ENCODE data around the gene RFLNA. TPM values are rescaled to one million over a fixed set of nuclear protein-coding genes. Genes with fewer than 3 reads are reported as not detected.

The RFLNA gene
- total RNA-seq, 4 donors from 2014 or later = 3.9 to 13.7 TPM; not detected in 2

GRCh38 chr12:124323771-124324530 lies 29.1 kb downstream of the RFLNA start:
- no peaks in the 10 kb centered on the region for H3K36me3 ChIP-seq
- H3K27ac ChIP-seq = no peak overlapping the region
- intact Hi-C loops (cut with DNase I; ENCODE audit: low total_unique reads) = no loop called here

GRCh38 chr12:124324803-124325705 lies 30.2 kb downstream of the RFLNA start:
- Histone ChIP-seq H3K27ac (no peak overlapping the region), H3K4me3 (no peak overlapping the region), H3K9me3 (peaks cover 0 to 8% of the 10 kb centered on the region in 2 donors), H3K36me3 (no peaks in the 10 kb centered on the region), H3K27me3 (no peaks in the 10 kb centered on the region), H3K4me1 (no peaks in the 10 kb centered on the region)
- TF ChIP-seq CTCF (IDR thresholded peaks at IDR 0.05) (no peak), POLR2A (IDR thresholded peaks at IDR 0.05) (no peak)
- DNase-seq = no peak
- intact Hi-C loops (cut with DNase I; ENCODE audit: low total_unique reads) = no loop called here

More at GRCh38 chr12:124323771-124324530, 29.1 kb downstream of the RFLNA start:
- DNase-seq = no peak
- Histone ChIP-seq H3K9me3 (peaks cover 0 to 8% of the 10 kb centered on the region in 2 donors), H3K27me3 (no peaks in the 10 kb centered on the region), H3K4me3 (no peak overlapping the region), H3K4me1 (no peaks in the 10 kb centered on the region)
- TF ChIP-seq POLR2A (IDR thresholded peaks at IDR 0.05) (no peak), CTCF (IDR thresholded peaks at IDR 0.05) (no peak)

- DNase-seq = no peak
- no peaks in the 10 kb centered on the region for H3K27me3 ChIP-seq
- H3K9me3 ChIP-seq = peaks cover 0 to 8% of the 10 kb centered on the region in 2 donors
- no peak overlapping the region for H3K27ac ChIP-seq
- TF ChIP-seq POLR2A (IDR thresholded peaks at IDR 0.05) (no peak), CTCF (IDR thresholded peaks at IDR 0.05) (no peak)
- H3K4me1 ChIP-seq = no peaks in the 10 kb centered on the region
- intact Hi-C loops (cut with DNase I; ENCODE audit: low total_unique reads) = no loop called here
- no peaks in the 10 kb centered on the region for H3K36me3 ChIP-seq
- no peak overlapping the region for H3K4me3 ChIP-seq
Measured at GRCh38 chr12:124326104-124326503, 31.2 kb downstream of the RFLNA start.

- no peak overlapping the region for H3K4me3 ChIP-seq
- peak overlapping the region; percentile 65 to 70 for H3K27ac ChIP-seq
- DNase-seq = peak in 1 of 2 donors; percentile 50
- intact Hi-C loops (cut with DNase I; ENCODE audit: low total_unique reads) = no loop called here
- H3K9me3 ChIP-seq = peaks cover 0 to 8% of the 10 kb centered on the region in 2 donors
- H3K36me3 ChIP-seq = no peaks in the 10 kb centered on the region
- H3K4me1 ChIP-seq = no peaks in the 10 kb centered on the region
- TF ChIP-seq POLR2A (IDR thresholded peaks at IDR 0.05) (no peak), CTCF (IDR thresholded peaks at IDR 0.05) (no peak)
- H3K27me3 ChIP-seq = no peaks in the 10 kb centered on the region
Measured at GRCh38 chr12:124326871-124327270, 32.0 kb downstream of the RFLNA start.

All from uterus (tissue), 4 donors.